ENCODE measurements around the gene ISL2.

Gene ISL2

GRCh38 chr15:76328106-76328696 lies 8.4 kb upstream of the ISL2 start:
- DNase-seq, result no peak

GRCh38 chr15:76328958-76329357 lies 7.6 kb upstream of the ISL2 start:
- no peak for DNase-seq

- DNase-seq, result no peak
Observed at GRCh38 chr15:76330080-76330680, 6.4 kb upstream of the ISL2 start.

GRCh38 chr15:76332796-76333195 lies 3.8 kb upstream of the ISL2 start:
- DNase-seq, result no peak

DNA sequence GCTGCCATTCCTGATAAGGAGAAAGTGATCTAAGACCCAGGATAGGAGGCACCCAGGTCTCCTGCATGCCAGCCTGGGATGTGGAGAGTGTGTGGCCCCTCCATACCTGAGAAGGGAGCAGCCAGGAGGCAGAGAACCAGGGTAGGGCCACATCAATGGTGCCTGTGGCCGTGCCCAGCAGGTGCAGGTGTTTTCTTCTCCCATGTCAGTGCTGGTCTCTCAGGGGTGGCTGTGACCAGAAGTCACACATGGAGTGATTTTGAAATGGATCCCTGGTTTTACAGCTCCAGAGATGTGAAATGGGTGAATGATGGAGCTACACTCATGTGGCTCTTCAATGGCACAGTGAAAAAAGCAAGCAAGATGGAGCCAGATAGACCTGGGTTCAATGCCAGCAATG lies 3.3 kb upstream of the ISL2 start:
- DNase-seq, result no peak

- DNase-seq, result no peak
Observed at GRCh38 chr15:76333720-76334437, 2.7 kb upstream of the ISL2 start.

DNA sequence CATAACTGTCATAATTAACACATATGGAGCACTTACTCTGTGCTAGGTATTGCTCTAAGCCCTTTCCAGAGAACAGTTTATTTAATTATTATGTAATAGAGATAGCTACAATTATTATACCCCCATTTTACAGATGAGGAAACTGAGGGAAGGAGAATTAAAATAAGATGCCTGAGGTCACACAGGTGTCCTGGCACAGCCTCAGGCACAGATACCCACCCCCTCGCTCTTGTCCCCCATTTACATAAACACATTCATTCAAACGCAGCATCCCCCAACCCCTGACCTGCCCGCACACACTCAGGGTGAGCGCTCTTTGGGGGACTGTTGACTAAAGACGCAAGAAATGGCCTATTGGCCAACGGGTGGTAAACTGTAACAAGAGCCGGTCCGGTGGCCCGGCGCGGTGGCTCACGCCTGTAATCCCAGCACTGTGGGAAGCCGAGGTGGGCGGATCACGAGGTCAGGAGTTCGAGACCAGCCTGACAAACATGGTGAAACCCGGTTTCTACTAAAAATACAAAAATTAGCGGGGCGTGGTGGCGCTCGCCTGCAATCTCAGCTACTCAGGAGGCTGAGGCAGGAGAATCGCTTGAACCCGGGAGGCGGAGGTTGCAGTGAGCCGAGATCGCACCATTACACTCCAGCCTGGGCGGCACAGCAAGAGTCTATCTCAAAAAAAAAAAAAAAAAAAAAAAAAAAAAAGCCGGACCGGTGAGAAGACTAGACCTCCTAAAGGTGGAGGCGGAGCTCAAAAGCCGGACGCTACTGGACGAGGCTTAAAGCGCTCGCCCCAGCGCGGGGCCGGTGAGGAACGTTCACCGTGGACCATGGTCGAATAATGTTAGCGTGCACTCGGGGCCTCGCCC lies 1.9 kb upstream of the ISL2 start:
- DNase-seq, result no peak

- DNase-seq, result peak; percentile 60
Observed at GRCh38 chr15:76335307-76336253, 993 bp upstream of the ISL2 start.

GRCh38 chr15:76337059-76337695 lies 604 bp downstream of the ISL2 start:
- peak; percentile 76 for DNase-seq

- DNase-seq, result no peak
Observed at GRCh38 chr15:76337696-76338485, 1.3 kb downstream of the ISL2 start.

- DNase-seq, result peak; percentile 80
Observed at GRCh38 chr15:76338486-76339304, 2.1 kb downstream of the ISL2 start.

- DNase-seq, result no peak
Observed at GRCh38 chr15:76339305-76340197, 3.0 kb downstream of the ISL2 start.

DNA sequence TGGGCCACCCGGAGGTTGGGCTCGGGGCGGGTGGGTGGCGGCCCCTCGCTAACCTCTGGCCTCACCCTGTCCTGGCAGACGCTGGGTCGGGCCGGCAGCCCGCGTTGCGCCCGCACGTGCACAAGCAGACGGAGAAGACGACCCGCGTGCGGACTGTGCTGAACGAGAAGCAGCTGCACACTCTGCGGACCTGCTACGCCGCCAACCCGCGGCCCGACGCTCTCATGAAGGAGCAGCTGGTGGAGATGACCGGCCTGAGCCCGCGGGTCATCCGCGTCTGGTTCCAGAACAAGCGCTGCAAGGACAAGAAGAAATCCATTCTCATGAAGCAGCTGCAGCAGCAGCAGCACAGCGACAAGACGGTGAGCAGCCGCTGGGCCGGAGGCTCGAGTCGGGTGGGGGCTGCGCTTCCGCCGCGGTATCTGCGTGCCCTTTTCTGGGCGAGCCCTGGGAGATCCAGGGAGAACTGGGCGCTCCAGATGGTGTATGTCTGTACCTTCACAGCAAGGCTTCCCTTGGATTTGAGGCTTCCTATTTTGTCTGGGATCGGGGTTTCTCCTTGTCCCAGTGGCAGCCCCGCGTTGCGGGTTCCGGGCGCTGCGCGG lies 3.7 kb downstream of the ISL2 start:
- DNase-seq, result no peak

DNA sequence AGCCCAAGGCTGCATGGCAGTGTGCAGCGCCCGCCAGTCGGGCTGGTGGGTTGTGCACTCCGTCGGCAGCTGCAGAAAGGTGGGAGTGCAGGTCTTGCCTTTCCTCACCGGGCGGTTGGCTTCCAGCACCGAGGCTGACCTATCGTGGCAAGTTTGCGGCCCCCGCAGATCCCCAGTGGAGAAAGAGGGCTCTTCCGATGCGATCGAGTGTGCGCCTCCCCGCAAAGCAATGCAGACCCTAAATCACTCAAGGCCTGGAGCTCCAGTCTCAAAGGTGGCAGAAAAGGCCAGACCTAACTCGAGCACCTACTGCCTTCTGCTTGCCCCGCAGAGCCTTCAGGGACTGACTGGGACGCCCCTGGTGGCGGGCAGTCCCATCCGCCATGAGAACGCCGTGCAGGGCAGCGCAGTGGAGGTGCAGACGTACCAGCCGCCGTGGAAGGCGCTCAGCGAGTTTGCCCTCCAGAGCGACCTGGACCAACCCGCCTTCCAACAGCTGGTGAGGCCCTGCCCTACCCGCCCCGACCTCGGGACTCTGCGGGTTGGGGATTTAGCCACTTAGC lies 4.3 kb downstream of the ISL2 start:
- no peak for DNase-seq

DNA sequence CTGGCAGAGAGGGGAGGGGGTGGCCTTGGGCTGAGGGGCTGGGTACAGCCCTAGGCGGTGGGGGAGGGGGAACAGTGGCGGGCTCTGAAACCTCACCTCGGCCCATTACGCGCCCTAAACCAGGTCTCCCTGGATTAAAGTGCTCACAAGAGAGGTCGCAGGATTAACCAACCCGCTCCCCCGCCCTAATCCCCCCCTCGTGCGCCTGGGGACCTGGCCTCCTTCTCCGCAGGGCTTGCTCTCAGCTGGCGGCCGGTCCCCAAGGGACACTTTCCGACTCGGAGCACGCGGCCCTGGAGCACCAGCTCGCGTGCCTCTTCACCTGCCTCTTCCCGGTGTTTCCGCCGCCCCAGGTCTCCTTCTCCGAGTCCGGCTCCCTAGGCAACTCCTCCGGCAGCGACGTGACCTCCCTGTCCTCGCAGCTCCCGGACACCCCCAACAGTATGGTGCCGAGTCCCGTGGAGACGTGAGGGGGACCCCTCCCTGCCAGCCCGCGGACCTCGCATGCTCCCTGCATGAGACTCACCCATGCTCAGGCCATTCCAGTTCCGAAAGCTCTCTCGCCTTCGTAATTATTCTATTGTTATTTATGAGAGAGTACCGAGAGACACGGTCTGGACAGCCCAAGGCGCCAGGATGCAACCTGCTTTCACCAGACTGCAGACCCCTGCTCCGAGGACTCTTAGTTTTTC lies 4.9 kb downstream of the ISL2 start:
- no peak for DNase-seq

DNA sequence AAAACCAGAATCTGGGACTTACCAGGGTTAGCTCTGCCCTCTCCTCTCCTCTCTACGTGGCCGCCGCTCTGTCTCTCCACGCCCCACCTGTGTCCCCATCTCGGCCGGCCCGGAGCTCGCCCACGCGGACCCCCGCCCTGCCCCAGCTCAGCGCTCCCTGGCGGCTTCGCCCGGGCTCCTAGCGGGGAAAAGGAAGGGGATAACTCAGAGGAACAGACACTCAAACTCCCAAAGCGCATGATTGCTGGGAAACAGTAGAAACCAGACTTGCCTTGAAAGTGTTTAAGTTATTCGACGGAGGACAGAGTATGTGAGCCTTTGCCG lies 5.4 kb downstream of the ISL2 start:
- no peak for DNase-seq

DNA sequence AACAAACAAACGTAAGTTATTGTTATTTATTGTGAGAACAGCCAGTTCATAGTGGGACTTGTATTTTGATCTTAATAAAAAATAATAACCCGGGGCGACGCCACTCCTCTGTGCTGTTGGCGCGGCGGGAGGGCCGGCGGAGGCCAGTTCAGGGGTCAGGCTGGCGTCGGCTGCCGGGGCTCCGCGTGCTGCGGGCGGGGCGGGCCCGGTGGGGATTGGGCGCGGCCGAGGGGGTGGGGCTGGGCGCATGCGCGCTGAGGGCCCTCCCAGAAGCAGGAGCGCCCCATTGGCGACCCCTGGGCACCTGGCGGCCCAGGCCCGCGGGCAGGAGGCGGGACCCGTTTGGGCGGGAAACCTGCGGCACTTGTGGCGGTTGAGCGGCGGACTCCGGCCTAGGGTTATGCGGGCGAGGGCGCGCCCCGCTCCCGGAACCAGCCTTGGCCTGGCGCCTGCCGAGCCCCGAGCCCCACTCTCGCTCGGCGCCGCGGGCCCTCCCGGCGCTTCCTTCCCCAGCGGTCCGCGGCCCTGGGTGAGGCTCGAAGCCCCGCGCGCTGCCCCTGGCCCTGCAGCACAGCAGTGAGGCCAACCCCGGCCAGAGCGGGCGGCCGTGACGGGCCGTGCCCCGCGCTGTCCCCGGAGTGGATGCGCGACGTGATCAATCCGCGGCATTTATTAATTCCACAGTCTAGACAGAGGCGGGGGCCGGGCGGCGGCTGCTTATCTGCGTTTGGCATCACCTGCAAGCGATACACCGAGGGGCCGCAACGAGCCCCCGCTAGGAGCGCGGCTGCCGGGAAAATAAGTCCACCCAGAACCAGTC lies 6.0 kb downstream of the ISL2 start:
- DNase-seq, result no peak
